Natural killer cell (primary cell): Measurements from ENCODE around the gene CRADD. TPM values are rescaled to one million over a fixed set of nuclear protein-coding genes. Genes with fewer than 3 reads are reported as not detected.

Source experiments
- ATAC-seq, 3 donors: fragments of 150-1000 bp in 2 of 3; fragments of 200-7000 bp in 1 of 3; cut with Tn5 transposase; 1 replicate in 1 of 3; 2 replicates in 2 of 3; pipeline ENCODE4 v1.10.0; 2021; ENCODE audit warnings: mild to moderate bottlenecking in 2 of 3, moderate library complexity in 2 of 3
- DNase-seq, 2 donors: peaks; one replicate each; pipeline versions ENCODE4 v3.0.0 to v3.0.0-alpha.2; 2013 to 2021; ENCODE audit warnings: mixed read lengths in 1 of 2
- H3K27ac ChIP-seq: one replicate; pipeline ENCODE4 v1.5.1; 2013; ENCODE audit warnings: mild to moderate bottlenecking, low read length
- H3K27me3 ChIP-seq: one replicate; pipeline ENCODE4 v1.6.1; 2013; ENCODE audit warnings: low read length; ENCODE audit not compliant: control insufficient read depth, insufficient read depth
- H3K36me3 ChIP-seq: one replicate; pipeline ENCODE4 v1.6.1; 2013; ENCODE audit warnings: low read length; ENCODE audit not compliant: control insufficient read depth, insufficient read depth
- H3K4me1 ChIP-seq: one replicate; pipeline ENCODE4 v1.6.1; 2013; ENCODE audit warnings: low read length; ENCODE audit not compliant: control insufficient read depth, insufficient read depth
- H3K4me3 ChIP-seq: one replicate; pipeline ENCODE4 v1.5.1; 2013; ENCODE audit warnings: low read length
- H3K9me3 ChIP-seq: one replicate; pipeline ENCODE4 v1.6.1; 2013; ENCODE audit warnings: low read length; ENCODE audit not compliant: control insufficient read depth, insufficient read depth
- H3K27ac Mint-ChIP-seq, 2 donors: one replicate each; pipeline ENCODE4 v1.8.0; 2022; ENCODE audit warnings: mild to moderate bottlenecking in 2 of 2, mixed read lengths in 2 of 2, moderate library complexity in 1 of 2
- H3K27me3 Mint-ChIP-seq, 2 donors: one replicate each; pipeline ENCODE4 v1.8.0; 2022; ENCODE audit warnings: low read depth in 2 of 2, mixed read lengths in 2 of 2
- H3K36me3 Mint-ChIP-seq: one replicate; pipeline ENCODE4 v1.8.0; 2022; ENCODE audit warnings: mixed read lengths
- H3K4me1 Mint-ChIP-seq, 2 donors: one replicate each; pipeline ENCODE4 v1.8.0; 2022; ENCODE audit warnings: mixed read lengths in 2 of 2
- H3K4me3 Mint-ChIP-seq: one replicate; pipeline ENCODE4 v1.8.0; 2022; ENCODE audit warnings: mild to moderate bottlenecking, moderate library complexity, mixed read lengths
- H3K9me3 Mint-ChIP-seq, 2 donors: one replicate each; pipeline ENCODE4 v1.8.0; 2022; ENCODE audit warnings: mixed read lengths in 2 of 2
- WGBS: methylation state at CpG from one replicate; pipeline ENCODE4 v1.1.7; 2013; ENCODE audit warnings: missing lambda C conversion rate; ENCODE audit not compliant: insufficient coverage; 5-methylcytosine and 5-hydroxymethylcytosine counted together
- intact Hi-C: fragments of 100-400 bp; cut with micrococcal nuclease; formaldehyde crosslinking; loops from one replicate; pipeline ENCODE4 v1.14.2; 2022
- total RNA-seq, 4 donors: library from RNA; stranded (reverse); fragments of 120-200 nt in 1 of 4; gene quantifications; one replicate each; pipeline versions ENCODE4 v1.2.3 to v1.2.4, GENCODE V29; 2013 to 2022
- TF ChIP-seq, protein P1 (sequence below): fragments of 200-600 bp; IDR thresholded peaks from one replicate; pipeline ENCODE4 v1.8.0; 2022; ENCODE audit warnings: antibody characterized with exemption

The CRADD gene
- total RNA-seq, 3 donors from 2014 or later (not counting 1 experiment from before 2014, with no cell fraction given), result 19.1 to 27.5 (median 26.4) TPM

DNA sequence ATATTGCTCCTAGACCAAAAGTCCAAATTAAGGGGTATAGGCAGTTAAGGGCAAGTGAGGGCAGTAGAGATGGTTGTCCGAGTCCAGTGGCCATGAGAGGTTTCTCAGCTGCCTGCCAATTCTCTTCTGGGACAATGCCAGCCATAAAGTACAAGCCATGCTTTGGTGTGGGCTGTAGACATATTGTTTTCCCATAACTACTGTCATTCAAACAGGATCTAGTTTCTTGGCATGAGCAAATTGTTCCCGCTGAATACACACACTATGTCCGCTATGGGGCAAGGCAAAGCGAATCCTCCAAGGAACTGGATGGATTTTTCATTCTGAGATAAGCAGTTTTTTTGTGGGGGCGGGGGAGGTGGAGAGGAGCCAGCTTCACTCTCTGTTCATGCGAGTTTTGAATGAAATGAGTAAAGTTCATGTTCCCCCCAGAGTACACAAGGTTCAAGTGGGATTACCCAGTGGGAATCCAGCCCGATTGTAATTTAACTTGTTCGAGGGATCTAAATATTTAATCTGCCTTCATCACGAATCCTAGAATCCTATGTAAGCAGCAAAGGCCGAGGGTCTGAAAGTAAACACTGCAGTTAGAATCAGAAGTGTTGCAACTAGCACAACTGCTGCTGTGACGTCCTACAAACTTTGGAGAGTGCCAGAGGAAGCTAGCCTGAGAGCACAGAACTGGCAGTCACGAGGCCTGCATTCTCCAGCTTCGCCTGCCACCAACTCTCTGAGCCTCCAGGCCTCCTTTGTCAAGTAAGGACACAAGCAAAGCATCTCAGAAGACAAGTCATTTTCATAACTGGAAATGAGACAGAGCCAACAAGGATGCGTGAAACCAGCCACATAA lies 137.0 kb downstream of the CRADD start:
- intact Hi-C loops, result no loop called here
- Histone ChIP-seq H3K27ac (no peak overlapping the region), H3K27me3 (no peaks in the 10 kb centered on the region), H3K9me3 (no peaks in the 10 kb centered on the region), H3K4me3 (no peak overlapping the region), H3K36me3 (no peaks in the 10 kb centered on the region), H3K4me1 (no peaks in the 10 kb centered on the region)
- no peak overlapping the region for H3K27ac Mint-ChIP-seq
- TF ChIP-seq, protein P1, sequence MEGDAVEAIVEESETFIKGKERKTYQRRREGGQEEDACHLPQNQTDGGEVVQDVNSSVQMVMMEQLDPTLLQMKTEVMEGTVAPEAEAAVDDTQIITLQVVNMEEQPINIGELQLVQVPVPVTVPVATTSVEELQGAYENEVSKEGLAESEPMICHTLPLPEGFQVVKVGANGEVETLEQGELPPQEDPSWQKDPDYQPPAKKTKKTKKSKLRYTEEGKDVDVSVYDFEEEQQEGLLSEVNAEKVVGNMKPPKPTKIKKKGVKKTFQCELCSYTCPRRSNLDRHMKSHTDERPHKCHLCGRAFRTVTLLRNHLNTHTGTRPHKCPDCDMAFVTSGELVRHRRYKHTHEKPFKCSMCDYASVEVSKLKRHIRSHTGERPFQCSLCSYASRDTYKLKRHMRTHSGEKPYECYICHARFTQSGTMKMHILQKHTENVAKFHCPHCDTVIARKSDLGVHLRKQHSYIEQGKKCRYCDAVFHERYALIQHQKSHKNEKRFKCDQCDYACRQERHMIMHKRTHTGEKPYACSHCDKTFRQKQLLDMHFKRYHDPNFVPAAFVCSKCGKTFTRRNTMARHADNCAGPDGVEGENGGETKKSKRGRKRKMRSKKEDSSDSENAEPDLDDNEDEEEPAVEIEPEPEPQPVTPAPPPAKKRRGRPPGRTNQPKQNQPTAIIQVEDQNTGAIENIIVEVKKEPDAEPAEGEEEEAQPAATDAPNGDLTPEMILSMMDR, result no peak
- peaks cover 6 to 8% of the 10 kb centered on the region in 2 donors for H3K4me1 Mint-ChIP-seq
- H3K4me3 Mint-ChIP-seq, result no peak overlapping the region
- no peaks in the 10 kb centered on the region for H3K9me3 Mint-ChIP-seq
- DNase-seq, result no peak
- H3K27me3 Mint-ChIP-seq, result no peaks in the 10 kb centered on the region
- ATAC-seq, result no peak
- WGBS, result 93% methylated on average over 14 of the region's 14 CpGs
- no peaks in the 10 kb centered on the region for H3K36me3 Mint-ChIP-seq

DNA sequence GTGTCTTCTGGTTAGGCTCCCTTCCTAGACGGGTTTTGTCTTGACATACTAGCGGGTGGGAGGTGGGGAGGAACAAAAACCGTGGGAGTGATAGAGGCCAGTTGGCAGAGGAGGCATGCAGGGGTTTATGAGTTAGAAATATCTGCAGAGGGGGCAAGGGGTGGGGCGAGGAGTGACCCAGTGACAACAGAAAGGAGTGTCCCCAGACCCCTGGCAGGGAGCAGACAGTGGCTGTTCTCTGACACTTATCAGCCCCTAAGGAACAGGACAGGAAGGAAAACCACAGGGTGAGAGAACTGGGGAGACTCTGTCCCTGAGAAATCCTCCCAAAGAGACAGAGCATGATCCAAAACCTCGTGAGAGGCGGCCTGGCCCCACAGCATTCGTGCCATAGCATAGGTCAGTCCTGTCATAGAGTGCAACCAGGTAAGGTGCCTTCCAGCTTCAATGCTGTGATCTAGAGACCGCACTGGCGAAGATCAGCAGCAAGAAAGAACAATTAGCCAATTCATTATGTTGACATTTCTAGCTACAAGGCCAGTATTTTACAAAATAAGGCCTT lies 141.4 kb downstream of the CRADD start:
- Mint-ChIP-seq H3K4me1 (peaks cover 0 to 6% of the 10 kb centered on the region in 2 donors), H3K27me3 (no peaks in the 10 kb centered on the region), H3K9me3 (no peaks in the 10 kb centered on the region), H3K27ac (no peak overlapping the region), H3K4me3 (no peak overlapping the region), H3K36me3 (no peaks in the 10 kb centered on the region)
- 81% methylated on average over 9 of the region's 9 CpGs for WGBS
- DNase-seq (no peak), ATAC-seq (no peak)
- TF ChIP-seq, protein P1, result no peak
- no peak overlapping the region for H3K4me3 ChIP-seq
- H3K27me3 ChIP-seq, result no peaks in the 10 kb centered on the region
- intact Hi-C loops, result no loop called here
- no peaks in the 10 kb centered on the region for H3K36me3 ChIP-seq
- no peaks in the 10 kb centered on the region for H3K9me3 ChIP-seq
- no peaks in the 10 kb centered on the region for H3K4me1 ChIP-seq
- no peak overlapping the region for H3K27ac ChIP-seq

DNA sequence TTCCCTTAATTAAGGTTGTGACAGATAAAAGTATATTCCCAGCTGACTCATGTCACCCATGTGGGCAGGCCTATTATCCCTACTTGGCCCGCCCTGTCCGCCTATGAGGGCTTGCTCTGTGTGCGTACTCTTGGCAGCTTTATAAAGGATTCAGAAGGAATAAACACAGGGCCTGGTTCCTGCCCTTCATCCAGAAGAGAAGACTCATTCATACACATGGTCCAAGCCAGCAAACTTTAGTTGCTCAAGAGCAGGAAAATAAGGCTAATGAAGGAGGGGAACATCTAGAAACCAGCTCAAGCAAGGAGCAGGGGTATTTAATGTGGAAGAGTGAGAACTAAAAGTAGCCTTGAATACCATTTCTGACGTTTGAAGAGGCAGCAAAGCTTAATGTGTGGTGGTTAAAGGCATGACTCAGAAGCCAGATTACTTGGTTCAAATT lies 141.9 kb downstream of the CRADD start:
- H3K27me3 Mint-ChIP-seq, result no peaks in the 10 kb centered on the region
- no peaks in the 10 kb centered on the region for H3K36me3 ChIP-seq
- H3K4me1 Mint-ChIP-seq, result peaks cover 0 to 3% of the 10 kb centered on the region in 2 donors
- H3K27ac ChIP-seq, result no peak overlapping the region
- H3K9me3 Mint-ChIP-seq, result no peaks in the 10 kb centered on the region
- TF ChIP-seq, protein P1, result no peak
- DNase-seq (no peak), ATAC-seq (no peak)
- no peaks in the 10 kb centered on the region for H3K36me3 Mint-ChIP-seq
- H3K4me1 ChIP-seq, result no peaks in the 10 kb centered on the region
- no peak overlapping the region for H3K4me3 Mint-ChIP-seq
- no peak overlapping the region for H3K27ac Mint-ChIP-seq
- H3K4me3 ChIP-seq, result no peak overlapping the region
- 82% methylated on average over 4 of the region's 4 CpGs for WGBS
- intact Hi-C loops, result no loop called here
- no peaks in the 10 kb centered on the region for H3K27me3 ChIP-seq
- H3K9me3 ChIP-seq, result no peaks in the 10 kb centered on the region
